AG09319 (cell line): ENCODE measurements around the gene ADAM11.

Experiments
- DNase-seq: peaks from one replicate; pipeline ENCODE4 v3.0.0-alpha.2; 2010; ENCODE audit warnings: low read depth; ENCODE audit errors: extremely low read depth
- TF ChIP-seq, protein P1 (sequence below): IDR thresholded peaks from 2 replicates; pipeline ENCODE4 v1.5.1; 2011; ENCODE audit warnings: low read depth, mild to moderate bottlenecking, inconsistent platforms, low read length, moderate library complexity

ADAM11 gene

DNA sequence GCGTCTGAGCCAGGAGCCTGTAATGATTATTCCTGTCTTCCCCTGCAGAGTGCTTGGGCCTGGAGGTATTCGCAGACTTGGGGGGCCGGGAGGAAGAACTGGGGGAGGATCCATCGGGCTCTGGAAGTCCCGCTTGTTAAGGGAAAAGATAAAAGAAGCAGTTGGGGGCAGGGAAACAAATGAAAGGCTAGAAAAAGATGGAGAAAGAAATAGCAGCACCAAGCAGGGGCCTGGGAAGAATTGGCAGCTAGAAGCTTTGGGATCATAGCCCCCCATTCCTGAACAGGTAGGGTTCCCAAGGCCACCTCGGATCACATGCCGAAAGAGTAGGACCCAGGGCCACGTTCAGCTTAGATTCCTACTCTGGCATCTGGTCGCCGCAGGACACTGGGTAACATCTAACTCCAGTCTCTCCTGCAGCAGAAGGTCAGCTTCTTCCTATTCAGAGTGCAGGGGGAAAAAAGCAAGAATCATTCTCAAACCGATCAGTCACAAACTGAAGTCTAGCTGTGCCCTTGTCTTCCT lies 23.6 kb downstream of the ADAM11 start:
- TF ChIP-seq, protein P1, sequence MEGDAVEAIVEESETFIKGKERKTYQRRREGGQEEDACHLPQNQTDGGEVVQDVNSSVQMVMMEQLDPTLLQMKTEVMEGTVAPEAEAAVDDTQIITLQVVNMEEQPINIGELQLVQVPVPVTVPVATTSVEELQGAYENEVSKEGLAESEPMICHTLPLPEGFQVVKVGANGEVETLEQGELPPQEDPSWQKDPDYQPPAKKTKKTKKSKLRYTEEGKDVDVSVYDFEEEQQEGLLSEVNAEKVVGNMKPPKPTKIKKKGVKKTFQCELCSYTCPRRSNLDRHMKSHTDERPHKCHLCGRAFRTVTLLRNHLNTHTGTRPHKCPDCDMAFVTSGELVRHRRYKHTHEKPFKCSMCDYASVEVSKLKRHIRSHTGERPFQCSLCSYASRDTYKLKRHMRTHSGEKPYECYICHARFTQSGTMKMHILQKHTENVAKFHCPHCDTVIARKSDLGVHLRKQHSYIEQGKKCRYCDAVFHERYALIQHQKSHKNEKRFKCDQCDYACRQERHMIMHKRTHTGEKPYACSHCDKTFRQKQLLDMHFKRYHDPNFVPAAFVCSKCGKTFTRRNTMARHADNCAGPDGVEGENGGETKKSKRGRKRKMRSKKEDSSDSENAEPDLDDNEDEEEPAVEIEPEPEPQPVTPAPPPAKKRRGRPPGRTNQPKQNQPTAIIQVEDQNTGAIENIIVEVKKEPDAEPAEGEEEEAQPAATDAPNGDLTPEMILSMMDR, result no peak
- no peak for DNase-seq

DNA sequence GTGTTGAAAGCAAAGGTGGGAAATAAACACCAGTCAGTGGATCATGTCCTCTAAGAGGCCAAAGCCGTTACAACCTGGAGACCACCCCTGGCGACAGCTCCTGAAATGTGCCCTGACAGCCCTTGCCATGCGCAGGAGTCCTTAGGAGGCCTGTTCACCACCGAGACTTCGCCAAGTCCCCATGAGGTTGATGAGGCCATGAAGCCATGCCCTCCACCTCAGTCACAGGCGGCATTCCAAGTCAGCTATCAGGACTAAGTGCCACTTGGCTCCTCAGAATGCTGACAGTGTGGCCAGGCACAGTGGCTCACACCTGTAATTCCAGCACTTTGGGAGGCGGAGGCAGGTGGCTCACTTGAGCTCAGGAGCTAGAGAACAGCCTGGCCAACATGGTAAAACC lies 27.1 kb downstream of the ADAM11 start:
- TF ChIP-seq, protein P1, result no peak
- DNase-seq, result no peak

DNA sequence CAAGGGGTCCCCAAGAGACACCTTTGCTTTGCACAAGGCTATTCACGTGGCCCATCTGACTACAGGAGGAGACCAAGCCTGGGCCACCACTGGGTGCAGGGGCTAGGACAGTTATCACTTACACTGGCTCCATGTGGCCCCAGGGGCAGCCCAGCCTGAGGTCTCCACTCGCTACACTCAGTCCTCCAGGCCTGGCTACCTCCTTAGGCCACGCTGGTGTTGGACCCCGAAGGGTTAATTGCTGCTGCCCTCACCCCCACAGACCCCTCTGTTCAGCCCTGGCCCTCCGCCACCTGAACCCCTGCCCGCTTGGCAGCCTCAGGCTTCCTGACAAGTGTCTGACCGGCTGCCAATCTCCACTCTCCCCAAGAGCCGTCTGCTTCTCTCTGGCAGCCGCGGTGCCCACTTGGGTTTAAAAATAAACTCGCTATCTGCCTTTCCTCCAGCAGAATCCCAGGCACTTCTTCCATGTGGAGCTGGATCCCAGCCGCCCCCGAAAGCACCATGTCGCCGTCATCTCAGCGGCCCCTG lies 27.8 kb downstream of the ADAM11 start:
- no peak for DNase-seq
- TF ChIP-seq, protein P1, result no peak

DNA sequence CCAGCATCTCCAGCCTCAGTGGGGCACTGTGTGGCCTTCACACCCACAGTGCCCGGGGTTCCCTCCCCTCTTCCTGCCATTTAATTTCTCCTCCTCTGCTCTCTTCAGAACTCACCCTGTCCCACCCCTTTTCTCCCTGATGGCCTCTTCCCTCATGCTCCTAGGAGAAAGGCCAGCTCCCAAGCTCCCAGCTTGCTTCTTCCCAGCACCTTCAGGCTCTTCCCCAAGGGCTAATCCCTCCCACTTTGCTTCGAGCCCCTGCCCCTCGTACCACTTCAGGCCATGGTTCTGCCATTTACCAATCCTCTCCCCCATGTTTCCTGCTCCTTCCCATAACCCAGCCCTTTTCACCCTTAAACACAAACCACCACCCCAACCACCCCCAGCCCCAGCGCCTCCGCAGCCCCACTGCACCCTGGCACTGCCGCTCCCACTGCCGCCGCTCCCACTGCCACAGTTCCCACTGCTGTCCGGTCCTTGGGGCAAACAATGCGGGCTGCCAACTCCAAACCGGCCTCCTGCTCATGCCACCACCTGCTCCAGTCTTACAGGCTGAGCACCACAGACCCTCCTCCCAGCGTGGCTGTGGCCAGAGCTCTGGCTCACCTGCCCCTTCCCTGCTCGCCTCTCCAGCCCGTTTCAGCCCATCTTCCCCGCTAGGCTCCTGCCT lies 28.6 kb downstream of the ADAM11 start:
- TF ChIP-seq, protein P1, result no peak
- no peak for DNase-seq

DNA sequence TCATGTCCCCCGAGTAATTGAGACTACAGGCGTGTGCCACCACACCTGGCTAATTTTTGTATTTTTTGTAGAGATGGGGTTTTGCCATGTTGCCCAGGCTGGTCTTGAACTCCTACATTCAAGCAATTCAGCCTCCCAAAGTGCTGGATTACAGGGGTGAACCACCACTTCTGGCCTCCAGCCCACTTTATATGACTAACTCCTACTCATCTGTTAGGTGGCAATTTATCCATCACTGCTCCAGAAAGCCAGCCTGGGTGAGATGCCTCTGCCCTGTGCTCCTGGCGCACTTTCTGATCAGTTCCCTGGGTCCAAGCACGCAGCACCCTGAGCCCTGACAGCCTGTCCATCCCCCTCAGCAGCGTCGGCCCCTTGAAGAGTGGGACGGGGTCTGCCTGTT lies 29.4 kb downstream of the ADAM11 start:
- no peak for DNase-seq
- TF ChIP-seq, protein P1, result no peak

DNA sequence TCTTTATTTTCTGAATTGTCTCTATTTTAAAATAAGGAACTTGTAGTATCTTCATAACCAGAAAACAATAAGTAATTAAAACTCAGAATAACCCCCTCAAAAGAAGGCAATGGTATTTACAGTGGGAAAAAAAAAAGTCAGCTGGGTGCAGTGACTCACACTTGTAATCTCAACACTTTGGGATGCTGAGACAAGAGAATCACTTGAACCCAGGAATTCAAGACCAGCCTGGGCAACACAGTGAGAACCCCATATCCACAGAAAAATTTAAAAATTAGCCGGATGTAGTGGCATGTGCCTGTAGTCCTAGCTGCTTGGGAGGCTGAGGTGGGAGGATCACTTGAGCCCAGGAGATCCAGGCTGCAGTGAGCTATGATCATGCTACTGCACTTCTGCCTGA lies 33.5 kb downstream of the ADAM11 start:
- TF ChIP-seq, protein P1, result no peak
- DNase-seq, result no peak
